Measurements from ENCODE around the gene RASAL3. TPM values are rescaled to one million over a fixed set of nuclear protein-coding genes. Genes with fewer than 3 reads are reported as not detected.

RASAL3 gene
- total RNA-seq, 1 donor, result not detected

- no peak for DNase-seq (ENCODE audit: low read depth)
- H3K4me3 ChIP-seq (ENCODE audit: low read depth, low read length), result no peak overlapping the region
- no peak for TF ChIP-seq CTCF (IDR thresholded peaks at IDR 0.05; ENCODE audit: insufficient read depth, low read depth, low read length)
Observed at GRCh38 chr19:15461694-15462093, 2.6 kb downstream of the RASAL3 start.

GRCh38 chr19:15457701-15458484 lies 6.5 kb downstream of the RASAL3 start:
- no peak for TF ChIP-seq CTCF (IDR thresholded peaks at IDR 0.05; ENCODE audit: insufficient read depth, low read depth, low read length)
- DNase-seq (ENCODE audit: low read depth), result no peak

DNA sequence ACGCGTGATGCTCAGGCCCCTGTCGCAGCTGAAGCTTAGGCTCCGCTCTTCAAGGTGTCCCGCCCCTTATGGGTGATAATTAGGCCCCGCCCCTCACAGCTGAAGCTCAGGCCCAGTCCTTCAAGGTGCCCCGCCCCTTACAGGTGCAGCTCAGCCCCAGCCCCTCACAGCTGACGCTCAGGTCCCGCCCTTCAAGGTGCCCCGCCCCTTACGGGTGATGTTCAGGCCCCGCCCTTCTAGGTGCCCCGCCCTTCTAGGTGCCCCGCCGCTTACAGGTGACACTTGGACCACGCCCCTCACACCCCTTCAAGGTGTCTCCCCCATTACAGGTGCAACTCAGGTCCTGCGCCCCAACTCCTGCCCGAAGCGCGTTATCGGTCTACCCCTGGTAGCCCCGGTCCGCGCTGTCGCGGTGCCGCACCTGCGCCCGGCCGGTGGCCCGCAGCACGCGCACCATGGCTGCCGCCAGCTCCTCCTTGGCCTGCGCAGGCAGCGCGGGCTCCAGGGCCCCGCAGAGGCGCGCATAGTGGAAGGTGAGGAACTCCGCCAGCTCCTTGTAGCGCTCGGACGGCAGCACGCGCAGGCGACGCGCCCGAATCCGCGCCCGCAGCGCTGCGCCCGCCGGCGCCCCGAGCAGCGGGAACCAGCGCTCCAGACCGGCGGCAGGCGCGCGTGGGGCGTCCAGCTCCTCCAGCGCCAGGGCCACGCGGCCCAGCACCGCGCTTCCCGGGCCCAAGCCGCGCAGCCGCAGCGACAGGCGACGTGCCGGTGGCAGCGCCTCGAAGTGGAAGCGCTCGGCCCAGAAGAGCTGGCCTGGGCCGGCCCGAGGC lies 7.3 kb downstream of the RASAL3 start:
- no peak for TF ChIP-seq CTCF (IDR thresholded peaks at IDR 0.05; ENCODE audit: insufficient read depth, low read depth, low read length)
- no peak overlapping the region for H3K4me3 ChIP-seq (ENCODE audit: low read depth, low read length)
- no peak for DNase-seq (ENCODE audit: low read depth)

More at GRCh38 chr19:15457701-15458484, 6.5 kb downstream of the RASAL3 start:
- H3K4me3 ChIP-seq (ENCODE audit: low read depth, low read length), result no peak overlapping the region

GRCh38 chr19:15456441-15456840 lies 7.9 kb downstream of the RASAL3 start:
- TF ChIP-seq CTCF (IDR thresholded peaks at IDR 0.05; ENCODE audit: insufficient read depth, low read depth, low read length), result no peak
- H3K4me3 ChIP-seq (ENCODE audit: low read depth, low read length), result no peak overlapping the region
- no peak for DNase-seq (ENCODE audit: low read depth)

GRCh38 chr19:15455996-15456395 lies 8.3 kb downstream of the RASAL3 start:
- no peak for TF ChIP-seq CTCF (IDR thresholded peaks at IDR 0.05; ENCODE audit: insufficient read depth, low read depth, low read length)
- H3K4me3 ChIP-seq (ENCODE audit: low read depth, low read length), result no peak overlapping the region
- no peak for DNase-seq (ENCODE audit: low read depth)

DNA sequence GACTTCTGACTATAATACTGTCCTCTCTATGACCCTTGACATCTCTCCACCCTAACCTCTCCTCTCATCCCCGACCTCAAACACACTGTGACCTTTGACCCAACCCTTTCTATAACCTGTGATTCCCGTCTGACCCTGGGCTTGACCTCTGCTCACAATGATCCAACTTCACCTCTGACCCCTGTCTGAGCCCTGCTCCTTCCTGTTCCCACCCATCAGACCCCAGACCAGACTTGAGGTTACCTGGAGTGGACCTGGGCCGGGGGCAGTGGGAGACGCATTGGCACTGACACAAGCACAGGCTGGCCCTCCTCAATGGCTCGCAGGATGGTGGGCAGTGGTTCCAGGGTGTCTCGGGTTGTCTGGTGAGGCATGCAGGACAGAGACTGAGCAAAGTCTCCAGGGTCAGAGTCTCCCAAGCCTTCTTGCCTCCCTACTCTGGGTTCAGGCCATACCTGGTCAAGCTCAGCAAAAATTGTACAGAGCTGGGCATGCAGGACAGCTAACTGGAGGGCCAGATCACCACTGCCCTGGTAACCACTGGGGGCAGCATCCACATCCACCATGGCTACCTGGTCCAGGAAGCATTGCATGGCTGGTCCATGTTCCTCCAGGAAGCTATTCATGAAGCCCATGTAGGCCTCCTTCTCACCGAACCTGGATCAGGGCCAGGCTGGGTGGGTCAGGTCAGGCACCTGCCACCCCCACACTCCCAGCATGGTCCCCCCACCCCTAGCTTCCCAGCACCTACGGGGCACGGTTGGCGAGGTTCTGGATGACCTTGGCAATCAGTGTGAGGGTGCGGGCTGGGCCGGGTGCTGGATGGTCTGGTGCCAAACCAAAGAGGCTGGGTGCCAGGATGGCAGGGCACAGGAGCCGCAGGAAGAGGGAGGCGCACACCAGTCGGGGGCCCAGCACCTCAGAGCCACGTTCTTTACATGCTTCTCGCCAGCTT lies 10.2 kb downstream of the RASAL3 start:
- peak; percentile 13 for TF ChIP-seq CTCF (IDR thresholded peaks at IDR 0.05; ENCODE audit: insufficient read depth, low read depth, low read length)
- DNase-seq (ENCODE audit: low read depth), result no peak
- H3K4me3 ChIP-seq (ENCODE audit: low read depth, low read length), result no peak overlapping the region

Data from fibroblast of villous mesenchyme (primary cell).